ENCODE data around the gene TMEM242. TPM values are rescaled to one million over a fixed set of nuclear protein-coding genes. Genes with fewer than 3 reads are reported as not detected.
A peak's percentile ranks its signal among the peaks of the same experiment; 100 is the strongest.

TMEM242 gene
- total and polyA plus RNA-seq, 2 of the 13 experiments (the other 11 are each of a cell fraction or from before 2014, with no cell fraction given) = 5.6 to 11.1 TPM

GRCh38 chr6:157280157-157280556 lies 43.2 kb downstream of the TMEM242 start:
- FAIRE-seq = no peak
- Histone ChIP-seq H3K36me3 (replicated peaks in 1 of 2; ENCODE audit: control insufficient read depth in 1 of 2, insufficient read depth in 2 of 2, low read length in 2 of 2) (no peaks in the 10 kb centered on the region), H3K9me3 (ENCODE audit: low read length) (no peaks in the 10 kb centered on the region), H2AFZ (ENCODE audit: low read length) (no peak overlapping the region), H3K9ac (ENCODE audit: insufficient read depth, low read depth, low read length) (no peak overlapping the region), H3K79me2 (ENCODE audit: insufficient read depth, low read length) (no peaks in the 10 kb centered on the region), H3K4me2 (ENCODE audit: low read depth, low read length) (no peak overlapping the region), H3K27me3 (ENCODE audit: control insufficient read depth in 1 of 2, insufficient read depth in 2 of 2, low read length in 2 of 2) (peaks cover 0 to 2% of the 10 kb centered on the region in 2 experiments; a peak in 2 of 5 replicates), H3K4me3 (replicated peaks in 1 of 3; ENCODE audit: insufficient read depth in 1 of 3, low read depth in 2 of 3, low read length in 3 of 3) (no peak overlapping the region), H3K27ac (ENCODE audit: extremely low read length, insufficient read depth, low read length) (no peak overlapping the region), H4K20me1 (ENCODE audit: insufficient read depth, low read length) (no peaks in the 10 kb centered on the region), H3K4me1 (ENCODE audit: insufficient read depth, low read length) (peaks cover 33% of the 10 kb centered on the region)
- intact Hi-C loops (cut with micrococcal nuclease; ENCODE audit: unreplicated experiment) (no loop called here), in situ Hi-C loops (cut with HindIII; ENCODE audit: extremely low pct_ligation_motif_present, low pct_unique_long_range_greater_than_20kb) (no loop called here)
- no peak for TF ChIP-seq ZNF792 (CRISPR knock-in tag; IDR thresholded peaks at IDR 0.05)
- no peak for TF ChIP-seq ZMAT5 (CRISPR knock-in tag; IDR thresholded peaks at IDR 0.05; ENCODE audit: borderline replicate concordance, low read depth)
- no TSS peak for BruUV-seq (replicated peaks)
- ChIA-PET CTCF (ENCODE audit: low intra/inter-chr PET ratio, low total read pairs) (no interaction called here), POLR2A (no interaction called here)
- DNase-seq (ENCODE audit: low spot score) = no peak
- WGBS (ENCODE audit: low lambda C conversion rate) = 64% methylated on average over 10 of the region's 17 CpGs
- ATAC-seq = no peak

- H3K4me3 ChIP-seq (replicated peaks in 1 of 3; ENCODE audit: insufficient read depth in 1 of 3, low read depth in 2 of 3, low read length in 3 of 3) = no peak overlapping the region
- H3K9me3 ChIP-seq (ENCODE audit: low read length) = no peaks in the 10 kb centered on the region
- H3K79me2 ChIP-seq (ENCODE audit: insufficient read depth, low read length) = no peaks in the 10 kb centered on the region
- no peak for DNase-seq (ENCODE audit: low spot score)
- H3K27me3 ChIP-seq (ENCODE audit: control insufficient read depth in 1 of 2, insufficient read depth in 2 of 2, low read length in 2 of 2) = peaks cover 0 to 2% of the 10 kb centered on the region in 2 experiments; a peak in 3 of 5 replicates
- intact Hi-C loops (cut with micrococcal nuclease; ENCODE audit: unreplicated experiment) (no loop called here), in situ Hi-C loops (cut with HindIII; ENCODE audit: extremely low pct_ligation_motif_present, low pct_unique_long_range_greater_than_20kb) (no loop called here)
- H3K9ac ChIP-seq (ENCODE audit: insufficient read depth, low read depth, low read length) = no peak overlapping the region
- FAIRE-seq = no peak
- no peak overlapping the region for H3K27ac ChIP-seq (ENCODE audit: extremely low read length, insufficient read depth, low read length)
- H3K4me1 ChIP-seq (ENCODE audit: insufficient read depth, low read length) = peaks cover 42% of the 10 kb centered on the region
- H2AFZ ChIP-seq (ENCODE audit: low read length) = no peak overlapping the region
- no peaks in the 10 kb centered on the region for H3K36me3 ChIP-seq (replicated peaks in 1 of 2; ENCODE audit: control insufficient read depth in 1 of 2, insufficient read depth in 2 of 2, low read length in 2 of 2)
- no peak for ATAC-seq
- ChIA-PET CTCF (ENCODE audit: low intra/inter-chr PET ratio, low total read pairs) (no interaction called here), POLR2A (no interaction called here)
- no TSS peak for BruUV-seq (replicated peaks)
- WGBS (ENCODE audit: low lambda C conversion rate) = 69% methylated on average over 9 of the region's 9 CpGs
- no peak for TF ChIP-seq ZFP36L1 (CRISPR knock-in tag; IDR thresholded peaks at IDR 0.05)
- TF ChIP-seq AGO2 (optimal IDR thresholded peaks at IDR 0.05; ENCODE audit: low read depth, low read length) = peak; percentile 31
- H4K20me1 ChIP-seq (ENCODE audit: insufficient read depth, low read length) = no peaks in the 10 kb centered on the region
- H3K4me2 ChIP-seq (ENCODE audit: low read depth, low read length) = no peak overlapping the region
These were observed 45.1 kb downstream of the TMEM242 start for GRCh38 chr6:157278171-157278570.
